Measurements from ENCODE around the gene SCFD2. TPM values are rescaled to one million over a fixed set of nuclear protein-coding genes. Genes with fewer than 3 reads are reported as not detected.

SCFD2 gene
- total and polyA plus RNA-seq, 2 donors (not counting 3 experiments of a cell fraction or from before 2014, with no cell fraction given) = 12.3 to 22.8 TPM

GRCh38 chr4:52957220-52957686, 408.6 kb downstream of the SCFD2 start:
- no peak overlapping the region for H3K9ac ChIP-seq (replicated peaks; ENCODE audit: extremely low read depth, insufficient read depth, low read length)
- no peak for DNase-seq (ENCODE audit: low read depth, low spot score)
- H4K20me1 ChIP-seq (replicated peaks; ENCODE audit: control insufficient read depth, extremely low read depth, insufficient read depth, low read length) = no peaks in the 10 kb centered on the region
- intact Hi-C loops (cut with micrococcal nuclease) = no loop called here
- dilution Hi-C loops (cut with MboI; ENCODE audit: extremely low pct_ligation_motif_present, low sequenced_read_pairs) = no loop called here
- no TSS peak for BruUV-seq (replicated peaks)
- H3K9me1 ChIP-seq (replicated peaks; ENCODE audit: control insufficient read depth, extremely low read depth, insufficient read depth, low read length) = no peaks in the 10 kb centered on the region
- no peaks in the 10 kb centered on the region for H3K79me2 ChIP-seq (ENCODE audit: control insufficient read depth, insufficient read depth, low read length)
- H3K27ac ChIP-seq (ENCODE audit: insufficient read depth, low read depth, low read length) = no peak overlapping the region
- POLR2A ChIA-PET = no interaction called here
- H3K4me3 ChIP-seq (replicated peaks in 1 of 3; ENCODE audit: insufficient read depth in 1 of 3, low read depth in 1 of 3, low read length in 3 of 3) = no peak overlapping the region
- H3K9me3 ChIP-seq (replicated peaks; ENCODE audit: control insufficient read depth, insufficient read depth, low read length) = no peaks in the 10 kb centered on the region
- no peaks in the 10 kb centered on the region for H3K36me3 ChIP-seq (ENCODE audit: control insufficient read depth in 2 of 2, extremely low read depth in 1 of 2, insufficient read depth in 2 of 2, low read length in 2 of 2)
- H3K27me3 ChIP-seq (ENCODE audit: control insufficient read depth in 2 of 2, insufficient read depth in 2 of 2, low read length in 2 of 2) = no peaks in the 10 kb centered on the region
- no peak for TF ChIP-seq EZH2 (IDR thresholded peaks at IDR 0.05; ENCODE audit: borderline replicate concordance, low read depth, low read length, severe bottlenecking)
- TF ChIP-seq CTCF (IDR thresholded peaks at IDR 0.05; ENCODE audit: extremely low read depth in 1 of 2, insufficient read depth in 1 of 2, low read depth in 1 of 2, low read length in 2 of 2) = no peak
- TF ChIP-seq JUN (IDR thresholded peaks at IDR 0.05; ENCODE audit: borderline replicate concordance, insufficient read depth, insufficient read length, low read depth) = no peak
- TF ChIP-seq FOS (IDR thresholded peaks at IDR 0.05; ENCODE audit: borderline replicate concordance, insufficient read depth, low read length) = no peak
- no peak for TF ChIP-seq POLR2AphosphoS5 (IDR thresholded peaks at IDR 0.05; ENCODE audit: insufficient read depth, low read depth, low read length)
- no peak for TF ChIP-seq MAX (IDR thresholded peaks at IDR 0.05; ENCODE audit: insufficient read depth, insufficient read length)
- TF ChIP-seq POLR2A (IDR thresholded peaks at IDR 0.05; ENCODE audit: low read depth, low read length) = no peak
- TF ChIP-seq GATA2 (IDR thresholded peaks at IDR 0.05; ENCODE audit: insufficient read depth, insufficient read length, low read depth, low read length) = no peak
- no peak for TF ChIP-seq MYC (IDR thresholded peaks at IDR 0.05; ENCODE audit: low read depth, low read length)
- H2AFZ ChIP-seq (ENCODE audit: low read depth, low read length) = no peak overlapping the region
- no peak for FAIRE-seq
- H3K4me1 ChIP-seq (ENCODE audit: control insufficient read depth, extremely low read depth, insufficient read depth, low read length) = no peaks in the 10 kb centered on the region
- H3K4me2 ChIP-seq (ENCODE audit: insufficient read depth, low read length) = no peak overlapping the region
- CTCF ChIA-PET = no interaction called here
